Heart left ventricle (tissue), 13 donors: ENCODE data around the gene PRR7.

ENCODE experiments used
- POLR2A ChIP-seq, 2 donors: fragments of 450-650 bp; IDR thresholded peaks; one replicate each; pipeline ENCODE4 v1.6.1; 2017; ENCODE audit warnings: antibody characterized with exemption in 2 of 2, mild to moderate bottlenecking in 2 of 2, moderate library complexity in 2 of 2
- TF ChIP-seq, protein P1 (sequence below), 12 donors: fragments of 200-600 bp; sonication (generic) in 4 of 12; IDR thresholded peaks; one replicate each; pipeline versions ENCODE4 v1.5.0 to v1.8.0; 2018 to 2022; ENCODE audit warnings: antibody characterized with exemption in 12 of 12, mild to moderate bottlenecking in 5 of 12
- donor health status: ischemic (EF 13 %, LVEDD 7.1; RV severe dilation, severe dysfunction).
- donor health status: DM: no; HTN: yes; CAD: no.
- donor health status: DM: no; HTN: no; CAD: no.
- donor health status: ischemic (EF 25% LVEDD 6.9; RV normal size, moderate dysfunction).
- donor health status: ischemic (EF 25% LVEDD 5.7; RV mildly dilated, moderate dysfunction).
- donor health status: ischemic (EF 35%, LVEDD 5.7; RV mildly dilated, moderate dysfunction).
- donor health status: nonischemic (EF 11% LVEDD 7.7; RV severe dilation, severe dysfunction).
- donor health status: DM: yes; HTN: yes; CAD: no.
- donor health status: PGD.
- donor health status: ischemic (EF 29% LVEDD 5.4; RV normal size, mild dysfunction).
- donor health status: nonischemic (EF 23%, LVEDD 6.1; RV moderate dilation, normal function).

DNA sequence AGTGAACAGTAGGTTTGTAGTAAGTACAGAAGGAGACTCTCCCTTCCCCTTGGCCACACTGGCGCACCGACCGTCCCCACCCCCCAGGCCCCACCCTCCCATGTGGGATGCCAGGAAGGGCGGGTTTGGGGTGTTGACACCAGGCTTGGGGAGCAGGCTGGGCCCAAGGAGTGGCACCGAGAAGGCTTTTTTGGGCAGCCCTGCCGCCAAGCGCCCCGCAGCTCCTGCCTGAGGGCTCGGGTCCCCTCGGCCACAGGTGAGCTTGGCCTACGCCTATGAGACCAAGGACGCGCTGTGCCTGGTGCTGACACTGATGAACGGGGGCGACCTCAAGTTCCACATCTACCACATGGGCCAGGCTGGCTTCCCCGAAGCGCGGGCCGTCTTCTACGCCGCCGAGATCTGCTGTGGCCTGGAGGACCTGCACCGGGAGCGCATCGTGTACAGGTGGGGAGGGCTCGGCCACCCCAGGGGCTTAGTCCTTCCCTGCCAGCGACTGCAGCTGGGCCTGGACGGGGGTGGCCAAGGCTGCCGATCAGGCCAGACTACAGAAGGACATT lies 12.9 kb upstream of the PRR7 start:
- TF ChIP-seq, protein P1, sequence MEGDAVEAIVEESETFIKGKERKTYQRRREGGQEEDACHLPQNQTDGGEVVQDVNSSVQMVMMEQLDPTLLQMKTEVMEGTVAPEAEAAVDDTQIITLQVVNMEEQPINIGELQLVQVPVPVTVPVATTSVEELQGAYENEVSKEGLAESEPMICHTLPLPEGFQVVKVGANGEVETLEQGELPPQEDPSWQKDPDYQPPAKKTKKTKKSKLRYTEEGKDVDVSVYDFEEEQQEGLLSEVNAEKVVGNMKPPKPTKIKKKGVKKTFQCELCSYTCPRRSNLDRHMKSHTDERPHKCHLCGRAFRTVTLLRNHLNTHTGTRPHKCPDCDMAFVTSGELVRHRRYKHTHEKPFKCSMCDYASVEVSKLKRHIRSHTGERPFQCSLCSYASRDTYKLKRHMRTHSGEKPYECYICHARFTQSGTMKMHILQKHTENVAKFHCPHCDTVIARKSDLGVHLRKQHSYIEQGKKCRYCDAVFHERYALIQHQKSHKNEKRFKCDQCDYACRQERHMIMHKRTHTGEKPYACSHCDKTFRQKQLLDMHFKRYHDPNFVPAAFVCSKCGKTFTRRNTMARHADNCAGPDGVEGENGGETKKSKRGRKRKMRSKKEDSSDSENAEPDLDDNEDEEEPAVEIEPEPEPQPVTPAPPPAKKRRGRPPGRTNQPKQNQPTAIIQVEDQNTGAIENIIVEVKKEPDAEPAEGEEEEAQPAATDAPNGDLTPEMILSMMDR (IDR thresholded peaks at IDR 0.05): no peak
- TF ChIP-seq POLR2A (IDR thresholded peaks at IDR 0.05): no peak
